HEK293T (cell line): ENCODE data around the gene CLHC1.
"Not testable (repeated sequence)": the region's sequence is repeated elsewhere in the genome, so short reads cannot be mapped to it uniquely, and the experiment has no call there.

ENCODE experiments used
- CTCF ChIA-PET: fragments of 350-600 bp; formaldehyde crosslinking; extraction: SDS; loops from one replicate; lab custom pipeline; 2021; ENCODE audit warnings: antibody characterized with exemption, inconsistent platforms; lab: Yijun Ruan, JAX
- POLR2A ChIA-PET: fragments of 350-600 bp; formaldehyde crosslinking; extraction: SDS; loops from one replicate; lab custom pipeline; 2020; ENCODE audit warnings: antibody characterized with exemption, inconsistent platforms; lab: Yijun Ruan, JAX
- DNase-seq: peaks from one replicate; pipeline ENCODE4 v3.0.0; 2012; ENCODE audit warnings: mixed read lengths; ENCODE audit errors: extremely low spot score
- ARNT ChIP-seq: fragments of 450-650 bp; IDR thresholded peaks from 2 replicates; pipeline ENCODE4 v1.6.1; 2017; ENCODE audit warnings: mild to moderate bottlenecking
- BHLHE40 ChIP-seq: fragments of 450-650 bp; IDR thresholded peaks from 2 replicates; pipeline ENCODE4 v1.6.1; 2016; ENCODE audit warnings: mild to moderate bottlenecking, moderate library complexity, borderline replicate concordance
- CTBP1 ChIP-seq: fragments of 450-650 bp; IDR thresholded peaks from 2 replicates; pipeline ENCODE4 v1.6.1; 2016; ENCODE audit warnings: borderline replicate concordance
- ELF4 ChIP-seq: fragments of 450-650 bp; IDR thresholded peaks from 2 replicates; pipeline ENCODE4 v1.6.1; 2017; ENCODE audit warnings: antibody characterized with exemption
- FOXA1 ChIP-seq: fragments of 450-650 bp; IDR thresholded peaks from 2 replicates; pipeline ENCODE4 v1.6.1; 2016; ENCODE audit warnings: mild to moderate bottlenecking
- FOXK2 ChIP-seq: fragments of 450-650 bp; IDR thresholded peaks from 2 replicates; pipeline ENCODE4 v1.6.1; 2016; ENCODE audit warnings: mild to moderate bottlenecking
- FOXM1 ChIP-seq: fragments of 450-650 bp; IDR thresholded peaks from 2 replicates; pipeline ENCODE4 v1.6.1; 2017; ENCODE audit warnings: mild to moderate bottlenecking, borderline replicate concordance
- HDGF ChIP-seq: fragments of 450-650 bp; IDR thresholded peaks from 2 replicates; pipeline ENCODE4 v1.6.1; 2017; ENCODE audit warnings: antibody characterized with exemption, borderline replicate concordance
- L3MBTL2 ChIP-seq: fragments of 450-650 bp; conservative IDR thresholded peaks from 2 replicates; pipeline ENCODE4 v1.6.1; 2016; ENCODE audit warnings: mild to moderate bottlenecking
- LEF1 ChIP-seq: fragments of 450-650 bp; IDR thresholded peaks from 2 replicates; pipeline ENCODE4 v1.6.1; 2017; ENCODE audit warnings: mild to moderate bottlenecking, borderline replicate concordance
- NFRKB ChIP-seq: fragments of 450-650 bp; IDR thresholded peaks from 2 replicates; pipeline ENCODE4 v1.6.1; 2016; ENCODE audit warnings: mild to moderate bottlenecking, moderate library complexity
- SP1 ChIP-seq: fragments of 450-650 bp; IDR thresholded peaks from 2 replicates; pipeline ENCODE4 v1.6.1; 2017
- SUZ12 ChIP-seq: fragments of 450-650 bp; IDR thresholded peaks from 2 replicates; pipeline ENCODE4 v1.6.1; 2016; ENCODE audit warnings: mild to moderate bottlenecking
- TARDBP ChIP-seq: fragments of 450-650 bp; IDR thresholded peaks from 2 replicates; pipeline ENCODE4 v1.6.1; 2016
- ZNF384 ChIP-seq: fragments of 450-650 bp; IDR thresholded peaks from 2 replicates; pipeline ENCODE4 v1.6.1; 2016
- TF ChIP-seq, protein P1 (sequence below): fragments of 450-650 bp; IDR thresholded peaks from 2 replicates; pipeline ENCODE4 v1.6.1; 2016

The CLHC1 gene

DNA sequence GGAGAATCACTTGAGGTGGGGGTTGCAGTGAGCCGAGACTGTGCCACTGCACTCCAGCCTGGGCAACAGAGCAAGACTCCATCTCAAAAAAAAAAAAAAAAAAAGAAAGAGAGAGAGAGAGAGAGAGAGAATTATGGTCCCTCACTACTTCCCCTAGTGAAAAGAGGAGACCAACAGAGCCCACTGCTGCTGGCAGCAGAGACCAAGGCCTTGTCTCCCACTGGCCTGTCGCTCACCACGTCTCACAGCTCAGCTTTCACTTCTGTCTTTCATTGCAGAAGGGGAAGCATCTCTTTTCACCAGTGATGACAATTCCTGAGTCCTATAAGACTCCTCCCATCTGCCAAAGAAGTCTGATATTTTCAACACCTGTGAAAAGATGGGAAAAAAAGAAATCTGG is 81.3 kb downstream of the CLHC1 start:
- TF ChIP-seq, protein P1, sequence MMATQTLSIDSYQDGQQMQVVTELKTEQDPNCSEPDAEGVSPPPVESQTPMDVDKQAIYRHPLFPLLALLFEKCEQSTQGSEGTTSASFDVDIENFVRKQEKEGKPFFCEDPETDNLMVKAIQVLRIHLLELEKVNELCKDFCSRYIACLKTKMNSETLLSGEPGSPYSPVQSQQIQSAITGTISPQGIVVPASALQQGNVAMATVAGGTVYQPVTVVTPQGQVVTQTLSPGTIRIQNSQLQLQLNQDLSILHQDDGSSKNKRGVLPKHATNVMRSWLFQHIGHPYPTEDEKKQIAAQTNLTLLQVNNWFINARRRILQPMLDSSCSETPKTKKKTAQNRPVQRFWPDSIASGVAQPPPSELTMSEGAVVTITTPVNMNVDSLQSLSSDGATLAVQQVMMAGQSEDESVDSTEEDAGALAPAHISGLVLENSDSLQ = no peak
- TF ChIP-seq TARDBP = no peak
- no peak for TF ChIP-seq ZNF384
- no peak for TF ChIP-seq LEF1
- no peak for TF ChIP-seq FOXK2
- no peak for TF ChIP-seq CTBP1
- TF ChIP-seq L3MBTL2 = no peak
- no peak for TF ChIP-seq SUZ12
- no peak for TF ChIP-seq ARNT
- no peak for TF ChIP-seq ELF4
- ChIA-PET CTCF (no interaction called here), POLR2A (interaction anchor here (1.0 kb wide), 1 partner anchor 8 kb away, joined by 3 read pairs; no protein-coding TSS in a partner anchor)
- DNase-seq = no peak

DNA sequence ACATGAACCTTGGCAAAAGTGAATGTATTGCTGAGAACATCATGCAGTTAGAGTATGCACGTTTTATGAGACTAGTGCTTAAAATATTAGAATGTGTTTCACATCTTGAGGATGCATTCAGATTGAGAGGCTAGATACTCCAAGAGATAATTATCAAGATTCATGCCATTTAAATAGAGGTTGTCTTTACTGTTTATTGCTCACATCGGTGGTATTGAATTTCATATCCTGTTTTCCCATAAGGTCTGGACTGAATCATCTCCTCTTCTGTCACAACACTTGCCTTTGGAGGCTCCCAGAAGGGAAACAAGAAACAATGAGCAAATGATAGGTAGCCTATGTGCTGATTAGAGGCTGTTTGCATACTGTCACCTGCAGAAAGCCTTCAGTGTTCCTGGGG is 83.8 kb downstream of the CLHC1 start:
- TF ChIP-seq BHLHE40 = no peak
- no peak for TF ChIP-seq FOXM1
- no peak for TF ChIP-seq NFRKB
- TF ChIP-seq CTBP1 = no peak
- ChIA-PET CTCF (no interaction called here), POLR2A (no interaction called here)
- no peak for DNase-seq

DNA sequence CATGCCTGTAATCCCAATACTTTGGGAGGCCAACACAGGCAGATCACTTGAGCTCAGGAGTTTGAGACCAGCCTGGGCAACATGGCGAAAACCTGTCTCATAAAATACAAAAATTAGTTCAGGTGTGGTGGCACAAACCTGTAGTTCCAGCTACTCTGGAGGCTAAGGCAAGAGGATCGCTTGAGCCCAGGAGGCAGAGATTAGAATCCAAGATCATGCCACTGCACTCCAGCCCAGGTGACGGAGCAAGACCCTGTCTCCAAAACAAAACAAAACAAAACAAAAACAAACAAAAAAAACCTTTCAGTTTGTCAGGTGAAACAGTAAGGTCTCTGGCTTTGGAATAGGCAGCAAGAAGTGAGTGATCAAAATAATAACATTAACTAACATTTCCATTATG is 84.6 kb downstream of the CLHC1 start:
- POLR2A ChIA-PET = no interaction called here
- no peak for TF ChIP-seq SUZ12
- no peak for TF ChIP-seq TARDBP
- TF ChIP-seq CTBP1 = no peak
- TF ChIP-seq ARNT = no peak
- TF ChIP-seq ELF4 = no peak
- TF ChIP-seq FOXA1 = no peak
- TF ChIP-seq ZNF384 = no peak
- DNase-seq = no peak
- CTCF ChIA-PET = no interaction called here

DNA sequence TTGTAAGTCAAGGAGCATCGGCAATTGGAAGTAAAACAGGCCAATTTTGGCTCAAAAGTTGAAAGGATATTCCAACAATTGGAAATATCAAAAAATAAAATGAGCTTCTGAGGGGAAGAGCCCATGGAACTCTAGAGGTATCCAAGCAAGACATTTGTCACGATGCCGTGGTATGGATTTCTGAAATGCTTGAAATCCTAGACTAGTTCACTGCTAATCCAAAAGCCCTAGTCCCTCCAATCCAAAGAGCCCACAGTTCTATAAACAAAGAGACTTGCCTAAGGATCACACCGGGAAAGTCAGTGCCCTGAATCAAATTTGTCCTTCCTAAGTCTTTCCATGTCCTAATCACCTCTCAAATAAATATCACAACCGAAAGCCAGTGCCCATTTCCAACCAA is 85.1 kb downstream of the CLHC1 start:
- no peak for DNase-seq
- ChIA-PET CTCF (no interaction called here), POLR2A (no interaction called here)
- no peak for TF ChIP-seq SUZ12
- TF ChIP-seq LEF1 = no peak
- no peak for TF ChIP-seq L3MBTL2
- no peak for TF ChIP-seq FOXK2
- TF ChIP-seq ARNT = no peak

DNA sequence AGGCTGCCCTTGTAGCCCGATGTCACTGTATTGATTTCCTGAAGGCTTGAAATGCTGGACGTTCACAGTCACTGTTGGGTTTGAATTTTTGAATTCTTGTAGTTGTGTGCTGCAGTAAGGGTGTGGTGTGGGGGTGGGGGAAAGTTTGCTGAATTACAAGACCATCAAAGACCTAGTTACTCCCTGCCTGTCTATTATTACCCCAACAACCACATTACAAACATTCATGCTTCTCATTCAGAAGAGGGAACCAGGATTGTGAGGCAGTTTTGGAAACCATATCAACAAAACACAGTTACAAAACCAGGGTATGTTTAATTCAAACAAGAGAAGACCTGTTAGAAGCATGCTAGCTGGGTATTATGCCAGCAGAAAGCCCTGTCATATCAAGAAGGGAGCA is 85.8 kb downstream of the CLHC1 start:
- no peak for TF ChIP-seq L3MBTL2
- TF ChIP-seq ZNF384 = no peak
- TF ChIP-seq ELF4 = no peak
- no peak for TF ChIP-seq SUZ12
- TF ChIP-seq FOXA1 = no peak
- TF ChIP-seq, protein P1 = no peak
- no peak for TF ChIP-seq SP1
- no peak for TF ChIP-seq ARNT
- TF ChIP-seq HDGF = no peak
- TF ChIP-seq CTBP1 = no peak
- TF ChIP-seq BHLHE40 = no peak
- TF ChIP-seq TARDBP = no peak
- no peak for TF ChIP-seq NFRKB
- TF ChIP-seq LEF1 = no peak
- ChIA-PET CTCF (no interaction called here), POLR2A (no interaction called here)
- DNase-seq = no peak

DNA sequence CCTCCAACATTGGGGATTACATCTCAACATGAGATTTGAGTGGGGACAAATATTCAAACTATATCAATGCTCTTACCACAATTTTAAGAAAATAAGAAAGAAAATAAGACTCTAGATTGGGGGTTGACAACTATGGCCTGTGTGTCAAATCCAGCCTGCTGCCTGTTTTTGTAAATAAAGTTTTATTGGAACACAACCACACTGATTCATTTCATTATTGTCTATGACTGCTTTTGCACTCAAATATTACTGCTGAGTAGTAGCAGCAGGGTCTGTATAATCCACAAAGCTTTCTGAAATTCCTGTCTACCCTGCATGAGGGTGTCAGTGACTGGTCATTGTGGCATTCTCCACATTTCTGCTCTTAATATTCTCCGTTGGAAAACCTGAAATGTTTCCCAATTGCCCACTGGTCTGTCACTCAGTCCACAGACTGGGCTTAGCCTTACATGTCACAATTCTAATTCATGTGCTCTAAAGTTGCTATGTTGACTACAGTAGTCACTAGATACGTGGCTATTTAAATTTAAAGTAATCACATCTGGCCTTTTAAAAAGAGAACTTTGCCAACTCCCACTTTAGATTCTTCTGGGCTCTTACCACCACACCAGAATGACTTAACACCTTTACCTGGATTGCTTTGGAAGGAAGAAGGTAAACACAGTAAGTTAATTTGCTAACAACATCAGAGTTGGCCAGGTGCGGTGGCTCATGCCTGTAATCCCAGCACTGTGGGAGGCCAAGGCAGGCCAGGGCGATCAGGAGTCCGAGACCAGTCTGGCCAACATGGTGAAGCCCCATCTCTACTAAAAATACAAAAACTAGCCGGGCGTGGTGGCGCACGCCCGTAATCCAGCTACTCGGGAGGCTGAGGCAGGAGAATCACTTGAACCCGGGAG is 86.9 kb downstream of the CLHC1 start:
- POLR2A ChIA-PET = no interaction called here

DNA sequence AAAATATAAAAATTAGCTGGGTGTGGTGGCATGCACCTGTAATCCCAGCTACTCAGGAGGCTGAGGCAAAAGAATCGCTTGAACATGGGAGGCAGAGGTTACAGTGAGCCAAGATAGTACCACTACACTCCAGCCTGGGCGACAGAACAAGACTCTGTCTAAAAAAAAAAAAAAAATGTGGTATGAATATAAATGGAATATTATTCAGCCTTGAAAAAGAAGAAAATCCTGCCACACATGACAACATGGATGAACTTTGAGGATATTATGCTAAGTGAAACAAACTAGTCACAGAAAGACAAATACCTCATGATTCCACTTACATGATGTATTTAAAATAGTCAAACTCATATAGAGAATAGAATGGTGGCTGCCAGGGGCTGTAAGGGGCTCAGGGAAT is 88.4 kb downstream of the CLHC1 start:
- POLR2A ChIA-PET, CTCF ChIA-PET, DNase-seq: not testable (repeated sequence)

More for the DNA sequence above, 86.9 kb downstream of the CLHC1 start:
- TF ChIP-seq ELF4 (no peak), SUZ12 (no peak)
- DNase-seq = no peak
- CTCF ChIA-PET = no interaction called here

DNA sequence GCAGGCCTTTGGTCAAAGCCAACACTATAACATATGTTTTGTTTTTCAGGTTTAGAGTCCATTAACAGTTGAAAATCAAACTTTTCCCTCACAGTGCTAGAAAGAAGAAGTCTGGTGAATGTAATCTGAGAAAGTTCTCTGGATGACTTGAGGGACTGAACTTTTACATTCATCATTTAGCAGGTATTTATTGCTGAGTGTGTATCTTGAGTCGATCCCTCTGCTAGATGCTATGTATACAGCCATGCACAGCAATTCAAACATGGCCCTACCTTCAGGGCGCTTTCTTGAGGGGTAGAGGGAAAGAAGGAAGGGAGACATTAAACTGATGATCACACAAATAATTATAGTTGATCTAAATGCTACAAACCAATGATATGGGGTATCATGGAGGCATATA is 89.6 kb downstream of the CLHC1 start:
- ChIA-PET CTCF (no interaction called here), POLR2A (no interaction called here)
- DNase-seq = no peak
- TF ChIP-seq TARDBP (no peak), NFRKB (no peak), HDGF (no peak), SUZ12 (no peak), BHLHE40 (no peak), CTBP1 (no peak), ZNF384 (no peak), FOXM1 (no peak)
